HepG2 (cell line): ENCODE data around the gene ARHGEF26. TPM values are rescaled to one million over a fixed set of nuclear protein-coding genes. Genes with fewer than 3 reads are reported as not detected.

ENCODE experiments used
- HIVEP1 ChIP-seq: sonication (generic); formaldehyde crosslinking; IDR thresholded peaks from 2 replicates; pipeline ENCODE4 v1.4.0; 2020; ENCODE audit warnings: mild to moderate bottlenecking, missing genetic modification reagents
- NAIF1 ChIP-seq: sonication (generic); formaldehyde crosslinking; IDR thresholded peaks from 2 replicates; pipeline ENCODE4 v1.5.0; 2020; ENCODE audit warnings: mild to moderate bottlenecking, missing genetic modification reagents, borderline replicate concordance
- NFE2L2 ChIP-seq: fragments of 150-350 bp; IDR thresholded peaks from 2 replicates; pipeline ENCODE4 v1.6.1; 2014; ENCODE audit warnings: low read length
- PHB2 ChIP-seq: fragments of 450-650 bp; IDR thresholded peaks from 2 replicates; pipeline ENCODE4 v1.6.1; 2018; ENCODE audit not compliant: partially characterized antibody
- POLR2A ChIP-seq, 2 experiments: IDR thresholded peaks; 2 replicates each; pipeline ENCODE4 v1.6.1; 2011; ENCODE audit warnings: low read depth in 2 of 2, low read length in 2 of 2, mild to moderate bottlenecking in 1 of 2, moderate library complexity in 1 of 2; ENCODE audit not compliant: insufficient read depth in 1 of 2
- RBM39 ChIP-seq: fragments of 200-400 bp; formaldehyde crosslinking; IDR thresholded peaks from one replicate; pipeline ENCODE4 v1.6.1; 2018; ENCODE audit warnings: antibody characterized with exemption, mild to moderate bottlenecking, low read depth, low read length; ENCODE audit not compliant: poor library complexity, severe bottlenecking
- SOX6 ChIP-seq, 2 experiments: fragments of 450-650 bp in 1 of 2; sonication (generic) in 1 of 2; formaldehyde crosslinking in 1 of 2; IDR thresholded peaks; 2 replicates each; pipeline versions ENCODE4 v1.4.0 to v1.6.1; 2017 to 2020; ENCODE audit warnings: antibody characterized with exemption in 1 of 2, mild to moderate bottlenecking in 1 of 2, missing genetic modification reagents in 1 of 2
- ZMYM4 ChIP-seq: sonication (generic); formaldehyde crosslinking; IDR thresholded peaks from 2 replicates; pipeline ENCODE4 v1.8.1; 2023; ENCODE audit warnings: mild to moderate bottlenecking, missing genetic modification reagents
- ZNF501 ChIP-seq: sonication (generic); formaldehyde crosslinking; IDR thresholded peaks from 2 replicates; pipeline ENCODE4 v1.5.1; 2020; ENCODE audit warnings: mild to moderate bottlenecking, moderate library complexity, missing genetic modification reagents
- ZNF746 ChIP-seq: sonication (generic); formaldehyde crosslinking; IDR thresholded peaks from 2 replicates; pipeline ENCODE4 v1.8.0; 2022; ENCODE audit warnings: mild to moderate bottlenecking, missing genetic modification reagents
- polyA plus RNA-seq, 8 experiments: library from polyadenylated mRNA; depleted of rRNA in 3 of 8; stranded (reverse) in 7 of 8; unstranded in 1 of 8; fragments of >200 nt; fragmentation: Illumina TruSeq in 4 of 8; extraction: Trizol in 4 of 8; gene quantifications; 2 replicates each; pipeline versions ENCODE4 v1.2.1 to v1.2.3, GENCODE V29; 2011 to 2016; ENCODE audit warnings: low read depth in 4 of 8, missing spikeins in 1 of 8, mixed read lengths in 1 of 8; ENCODE audit not compliant: insufficient read depth in 1 of 8
- total RNA-seq, 5 experiments: library from RNA; depleted of rRNA; stranded (reverse); fragments of >200 nt; fragmentation: Illumina TruSeq; extraction: Trizol; gene quantifications; 2 replicates each; pipeline ENCODE4 v1.2.3, GENCODE V29; 2016; ENCODE audit warnings: low read depth in 1 of 5
- TF ChIP-seq, protein P1 (sequence below): sonication (generic); formaldehyde crosslinking; IDR thresholded peaks from 2 replicates; pipeline ENCODE4 v1.4.0; 2020; ENCODE audit warnings: mild to moderate bottlenecking, missing genetic modification reagents
- TF ChIP-seq, protein P2 (sequence below), 2 experiments: sonication (generic) in 1 of 2; formaldehyde crosslinking in 1 of 2; IDR thresholded peaks; 2 replicates each; pipeline versions ENCODE4 v1.4.0 to v1.6.1; 2016 to 2020; ENCODE audit warnings: borderline replicate concordance in 1 of 2, low read depth in 1 of 2, mild to moderate bottlenecking in 1 of 2, missing genetic modification reagents in 1 of 2
- TF ChIP-seq, protein P3 (sequence below), 2 experiments: sonication (generic) in 1 of 2; formaldehyde crosslinking in 1 of 2; IDR thresholded peaks; 2 replicates each; pipeline versions ENCODE4 v1.4.0 to v1.6.1; 2018 to 2020; ENCODE audit warnings: missing genetic modification reagents in 2 of 2, borderline replicate concordance in 1 of 2, low read depth in 1 of 2, mild to moderate bottlenecking in 1 of 2, missing biosample characterization in 1 of 2
- TF ChIP-seq, protein P4 (sequence below): IDR thresholded peaks from 2 replicates; pipeline ENCODE4 v1.6.1; 2016; ENCODE audit warnings: missing compliant biosample characterization, missing genetic modification reagents, borderline replicate concordance
- TF ChIP-seq, protein P5 (sequence below): sonication (generic); formaldehyde crosslinking; IDR thresholded peaks from 2 replicates; pipeline ENCODE4 v1.5.0; 2020; ENCODE audit warnings: mild to moderate bottlenecking, missing genetic modification reagents, moderate library complexity

ARHGEF26 gene
- total and polyA plus RNA-seq, 2 of the 13 experiments (the other 11 are each of a cell fraction or from before 2014, with no cell fraction given): 0.74 to 6.1 TPM

DNA sequence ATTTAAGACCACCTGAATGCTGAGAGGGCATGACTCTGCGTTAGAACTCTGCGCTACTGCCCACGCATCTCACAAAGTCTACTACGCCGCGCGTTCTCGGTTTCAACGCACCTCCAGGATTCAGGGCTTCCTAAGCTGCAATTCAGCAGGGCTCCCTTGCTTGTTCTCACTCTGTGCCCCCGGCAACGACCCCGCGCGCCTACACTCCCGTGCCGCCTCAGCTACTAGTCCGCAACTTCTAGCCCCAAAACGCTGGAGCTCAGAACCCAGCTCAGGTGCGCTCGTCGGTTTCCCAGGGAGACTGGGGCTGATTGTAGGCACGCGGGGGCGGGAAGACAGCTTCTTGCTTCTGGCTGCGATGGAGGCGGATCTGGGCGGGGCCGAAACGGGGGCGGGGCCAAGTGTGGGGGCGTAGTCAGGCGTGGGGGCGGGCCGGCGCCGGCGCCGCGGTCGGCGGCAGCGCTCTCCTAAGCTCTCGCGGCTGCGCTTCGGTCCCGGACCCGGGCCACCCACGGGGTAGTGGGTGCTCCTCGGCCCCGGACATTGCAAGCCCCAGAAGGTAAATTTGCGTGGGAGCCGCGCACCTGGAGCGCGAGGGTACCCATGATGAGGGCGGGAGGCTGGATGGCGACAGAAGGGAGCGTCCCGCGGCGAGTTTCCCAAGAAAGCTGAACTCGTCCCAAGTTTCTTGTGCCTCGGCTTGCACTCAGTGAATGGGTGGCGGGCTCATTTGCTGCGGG, at the start of gene ARHGEF26 (continued):
- no peak for TF ChIP-seq NFE2L2
- TF ChIP-seq, protein P1, sequence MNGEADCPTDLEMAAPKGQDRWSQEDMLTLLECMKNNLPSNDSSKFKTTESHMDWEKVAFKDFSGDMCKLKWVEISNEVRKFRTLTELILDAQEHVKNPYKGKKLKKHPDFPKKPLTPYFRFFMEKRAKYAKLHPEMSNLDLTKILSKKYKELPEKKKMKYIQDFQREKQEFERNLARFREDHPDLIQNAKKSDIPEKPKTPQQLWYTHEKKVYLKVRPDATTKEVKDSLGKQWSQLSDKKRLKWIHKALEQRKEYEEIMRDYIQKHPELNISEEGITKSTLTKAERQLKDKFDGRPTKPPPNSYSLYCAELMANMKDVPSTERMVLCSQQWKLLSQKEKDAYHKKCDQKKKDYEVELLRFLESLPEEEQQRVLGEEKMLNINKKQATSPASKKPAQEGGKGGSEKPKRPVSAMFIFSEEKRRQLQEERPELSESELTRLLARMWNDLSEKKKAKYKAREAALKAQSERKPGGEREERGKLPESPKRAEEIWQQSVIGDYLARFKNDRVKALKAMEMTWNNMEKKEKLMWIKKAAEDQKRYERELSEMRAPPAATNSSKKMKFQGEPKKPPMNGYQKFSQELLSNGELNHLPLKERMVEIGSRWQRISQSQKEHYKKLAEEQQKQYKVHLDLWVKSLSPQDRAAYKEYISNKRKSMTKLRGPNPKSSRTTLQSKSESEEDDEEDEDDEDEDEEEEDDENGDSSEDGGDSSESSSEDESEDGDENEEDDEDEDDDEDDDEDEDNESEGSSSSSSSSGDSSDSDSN (CRISPR knock-in tag): peak; percentile 34; the same call in 1 of the 2 replicates
- TF ChIP-seq PHB2: no peak
- TF ChIP-seq HIVEP1 (CRISPR knock-in tag): no peak; the same call in 1 of the 2 replicates
- peak; percentile 33; the same call in 1 of the 2 replicates for TF ChIP-seq ZNF501
- TF ChIP-seq ZMYM4: peak; percentile 16; the same call in 1 of the 2 replicates
- TF ChIP-seq, protein P2, sequence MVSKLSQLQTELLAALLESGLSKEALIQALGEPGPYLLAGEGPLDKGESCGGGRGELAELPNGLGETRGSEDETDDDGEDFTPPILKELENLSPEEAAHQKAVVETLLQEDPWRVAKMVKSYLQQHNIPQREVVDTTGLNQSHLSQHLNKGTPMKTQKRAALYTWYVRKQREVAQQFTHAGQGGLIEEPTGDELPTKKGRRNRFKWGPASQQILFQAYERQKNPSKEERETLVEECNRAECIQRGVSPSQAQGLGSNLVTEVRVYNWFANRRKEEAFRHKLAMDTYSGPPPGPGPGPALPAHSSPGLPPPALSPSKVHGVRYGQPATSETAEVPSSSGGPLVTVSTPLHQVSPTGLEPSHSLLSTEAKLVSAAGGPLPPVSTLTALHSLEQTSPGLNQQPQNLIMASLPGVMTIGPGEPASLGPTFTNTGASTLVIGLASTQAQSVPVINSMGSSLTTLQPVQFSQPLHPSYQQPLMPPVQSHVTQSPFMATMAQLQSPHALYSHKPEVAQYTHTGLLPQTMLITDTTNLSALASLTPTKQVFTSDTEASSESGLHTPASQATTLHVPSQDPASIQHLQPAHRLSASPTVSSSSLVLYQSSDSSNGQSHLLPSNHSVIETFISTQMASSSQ (IDR thresholded peaks at IDR 0.05; ENCODE audit: low read depth): no peak
- TF ChIP-seq, protein P2 (CRISPR knock-in tag; IDR thresholded peaks at IDR 0.05; ENCODE audit: borderline replicate concordance): 0 out of 2 replicates have a peak, but pooled peaks have one; percentile 53
- TF ChIP-seq, protein P3, sequence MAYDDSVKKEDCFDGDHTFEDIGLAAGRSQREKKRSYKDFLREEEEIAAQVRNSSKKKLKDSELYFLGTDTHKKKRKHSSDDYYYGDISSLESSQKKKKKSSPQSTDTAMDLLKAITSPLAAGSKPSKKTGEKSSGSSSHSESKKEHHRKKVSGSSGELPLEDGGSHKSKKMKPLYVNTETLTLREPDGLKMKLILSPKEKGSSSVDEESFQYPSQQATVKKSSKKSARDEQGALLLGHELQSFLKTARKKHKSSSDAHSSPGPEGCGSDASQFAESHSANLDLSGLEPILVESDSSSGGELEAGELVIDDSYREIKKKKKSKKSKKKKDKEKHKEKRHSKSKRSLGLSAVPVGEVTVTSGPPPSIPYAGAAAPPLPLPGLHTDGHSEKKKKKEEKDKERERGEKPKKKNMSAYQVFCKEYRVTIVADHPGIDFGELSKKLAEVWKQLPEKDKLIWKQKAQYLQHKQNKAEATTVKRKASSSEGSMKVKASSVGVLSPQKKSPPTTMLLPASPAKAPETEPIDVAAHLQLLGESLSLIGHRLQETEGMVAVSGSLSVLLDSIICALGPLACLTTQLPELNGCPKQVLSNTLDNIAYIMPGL (CRISPR knock-in tag; IDR thresholded peaks at IDR 0.05; ENCODE audit: borderline replicate concordance in 1 of 2, low read depth in 1 of 2): peak in 1 of 2 experiments; percentile 15; a peak in 1 of 4 replicates
- TF ChIP-seq SOX6 (IDR thresholded peaks at IDR 0.05): no peak
- TF ChIP-seq SOX6 (CRISPR knock-in tag; IDR thresholded peaks at IDR 0.05): peak; percentile 59
- peak in 1 of 2 experiments; percentile 41; a peak in 2 of 4 replicates for TF ChIP-seq POLR2A (IDR thresholded peaks at IDR 0.05; ENCODE audit: insufficient read depth in 1 of 2, low read depth in 2 of 2, low read length in 2 of 2)
- 0 out of 2 replicates have a peak, but pooled peaks have one; percentile 26 for TF ChIP-seq NAIF1 (CRISPR knock-in tag)
- TF ChIP-seq, protein P4, sequence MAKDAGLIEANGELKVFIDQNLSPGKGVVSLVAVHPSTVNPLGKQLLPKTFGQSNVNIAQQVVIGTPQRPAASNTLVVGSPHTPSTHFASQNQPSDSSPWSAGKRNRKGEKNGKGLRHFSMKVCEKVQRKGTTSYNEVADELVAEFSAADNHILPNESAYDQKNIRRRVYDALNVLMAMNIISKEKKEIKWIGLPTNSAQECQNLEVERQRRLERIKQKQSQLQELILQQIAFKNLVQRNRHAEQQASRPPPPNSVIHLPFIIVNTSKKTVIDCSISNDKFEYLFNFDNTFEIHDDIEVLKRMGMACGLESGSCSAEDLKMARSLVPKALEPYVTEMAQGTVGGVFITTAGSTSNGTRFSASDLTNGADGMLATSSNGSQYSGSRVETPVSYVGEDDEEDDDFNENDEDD (CRISPR knock-in tag): 0 out of 2 replicates have a peak, but pooled peaks have one; percentile 36
- TF ChIP-seq RBM39: no peak
- TF ChIP-seq, protein P5, sequence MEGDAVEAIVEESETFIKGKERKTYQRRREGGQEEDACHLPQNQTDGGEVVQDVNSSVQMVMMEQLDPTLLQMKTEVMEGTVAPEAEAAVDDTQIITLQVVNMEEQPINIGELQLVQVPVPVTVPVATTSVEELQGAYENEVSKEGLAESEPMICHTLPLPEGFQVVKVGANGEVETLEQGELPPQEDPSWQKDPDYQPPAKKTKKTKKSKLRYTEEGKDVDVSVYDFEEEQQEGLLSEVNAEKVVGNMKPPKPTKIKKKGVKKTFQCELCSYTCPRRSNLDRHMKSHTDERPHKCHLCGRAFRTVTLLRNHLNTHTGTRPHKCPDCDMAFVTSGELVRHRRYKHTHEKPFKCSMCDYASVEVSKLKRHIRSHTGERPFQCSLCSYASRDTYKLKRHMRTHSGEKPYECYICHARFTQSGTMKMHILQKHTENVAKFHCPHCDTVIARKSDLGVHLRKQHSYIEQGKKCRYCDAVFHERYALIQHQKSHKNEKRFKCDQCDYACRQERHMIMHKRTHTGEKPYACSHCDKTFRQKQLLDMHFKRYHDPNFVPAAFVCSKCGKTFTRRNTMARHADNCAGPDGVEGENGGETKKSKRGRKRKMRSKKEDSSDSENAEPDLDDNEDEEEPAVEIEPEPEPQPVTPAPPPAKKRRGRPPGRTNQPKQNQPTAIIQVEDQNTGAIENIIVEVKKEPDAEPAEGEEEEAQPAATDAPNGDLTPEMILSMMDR (CRISPR knock-in tag): 0 out of 2 replicates have a peak, but pooled peaks have one; percentile 4
- TF ChIP-seq ZNF746 (CRISPR knock-in tag): 0 out of 2 replicates have a peak, but pooled peaks have one; percentile 10
